Natural killer cell (primary cell): ENCODE data around the gene ANKRD44. TPM values are rescaled to one million over a fixed set of nuclear protein-coding genes. Genes with fewer than 3 reads are reported as not detected.
A peak's percentile ranks its signal among the peaks of the same experiment; 100 is the strongest.
"Not testable (repeated sequence)": the region's sequence is repeated elsewhere in the genome, so short reads cannot be mapped to it uniquely, and the experiment has no call there.

Source experiments
- ATAC-seq, 3 donors: fragments of 150-1000 bp in 2 of 3; fragments of 200-7000 bp in 1 of 3; cut with Tn5 transposase; 1 replicate in 1 of 3; 2 replicates in 2 of 3; pipeline ENCODE4 v1.10.0; 2021; ENCODE audit warnings: mild to moderate bottlenecking in 2 of 3, moderate library complexity in 2 of 3
- DNase-seq, 2 donors: peaks; one replicate each; pipeline versions ENCODE4 v3.0.0 to v3.0.0-alpha.2; 2013 to 2021; ENCODE audit warnings: mixed read lengths in 1 of 2
- H3K27ac ChIP-seq: one replicate; pipeline ENCODE4 v1.5.1; 2013; ENCODE audit warnings: mild to moderate bottlenecking, low read length
- H3K27me3 ChIP-seq: one replicate; pipeline ENCODE4 v1.6.1; 2013; ENCODE audit warnings: low read length; ENCODE audit not compliant: control insufficient read depth, insufficient read depth
- H3K36me3 ChIP-seq: one replicate; pipeline ENCODE4 v1.6.1; 2013; ENCODE audit warnings: low read length; ENCODE audit not compliant: control insufficient read depth, insufficient read depth
- H3K4me1 ChIP-seq: one replicate; pipeline ENCODE4 v1.6.1; 2013; ENCODE audit warnings: low read length; ENCODE audit not compliant: control insufficient read depth, insufficient read depth
- H3K4me3 ChIP-seq: one replicate; pipeline ENCODE4 v1.5.1; 2013; ENCODE audit warnings: low read length
- H3K9me3 ChIP-seq: one replicate; pipeline ENCODE4 v1.6.1; 2013; ENCODE audit warnings: low read length; ENCODE audit not compliant: control insufficient read depth, insufficient read depth
- H3K27ac Mint-ChIP-seq, 2 donors: one replicate each; pipeline ENCODE4 v1.8.0; 2022; ENCODE audit warnings: mild to moderate bottlenecking in 2 of 2, mixed read lengths in 2 of 2, moderate library complexity in 1 of 2
- H3K27me3 Mint-ChIP-seq, 2 donors: one replicate each; pipeline ENCODE4 v1.8.0; 2022; ENCODE audit warnings: low read depth in 2 of 2, mixed read lengths in 2 of 2
- H3K36me3 Mint-ChIP-seq: one replicate; pipeline ENCODE4 v1.8.0; 2022; ENCODE audit warnings: mixed read lengths
- H3K4me1 Mint-ChIP-seq, 2 donors: one replicate each; pipeline ENCODE4 v1.8.0; 2022; ENCODE audit warnings: mixed read lengths in 2 of 2
- H3K4me3 Mint-ChIP-seq: one replicate; pipeline ENCODE4 v1.8.0; 2022; ENCODE audit warnings: mild to moderate bottlenecking, moderate library complexity, mixed read lengths
- H3K9me3 Mint-ChIP-seq, 2 donors: one replicate each; pipeline ENCODE4 v1.8.0; 2022; ENCODE audit warnings: mixed read lengths in 2 of 2
- CTCF ChIP-seq: fragments of 200-600 bp; IDR thresholded peaks from one replicate; pipeline ENCODE4 v1.8.0; 2022; ENCODE audit warnings: antibody characterized with exemption
- WGBS: methylation state at CpG from one replicate; pipeline ENCODE4 v1.1.7; 2013; ENCODE audit warnings: missing lambda C conversion rate; ENCODE audit not compliant: insufficient coverage; 5-methylcytosine and 5-hydroxymethylcytosine counted together
- intact Hi-C: fragments of 100-400 bp; cut with micrococcal nuclease; formaldehyde crosslinking; loops from one replicate; pipeline ENCODE4 v1.14.2; 2022
- total RNA-seq, 4 donors: library from RNA; stranded (reverse); fragments of 120-200 nt in 1 of 4; gene quantifications; one replicate each; pipeline versions ENCODE4 v1.2.3 to v1.2.4, GENCODE V29; 2013 to 2022

ANKRD44 gene
- total RNA-seq, 3 donors from 2014 or later (not counting 1 experiment from before 2014, with no cell fraction given), result 252 to 376 (median 311) TPM

GRCh38 chr2:197292619-197293018 is 18.0 kb downstream of the ANKRD44 start:
- ATAC-seq, result peak; percentile 60 to 73 (median 61)
- peak overlapping the region; percentile 92 for H3K27ac ChIP-seq
- peaks cover 0 to 2% of the 10 kb centered on the region in 2 donors for H3K9me3 Mint-ChIP-seq
- DNase-seq, result peak in 1 of 2 donors; percentile 63
- intact Hi-C loops, result loop anchor here (1.0 to 2.0 kb wide), 2 partner anchors 17 to 38 kb away; no protein-coding TSS in a partner anchor
- H3K27me3 Mint-ChIP-seq, result no peaks in the 10 kb centered on the region
- TF ChIP-seq CTCF, result no peak
- H3K4me1 ChIP-seq, result peaks cover 51% of the 10 kb centered on the region
- H3K36me3 ChIP-seq, result peaks cover 5% of the 10 kb centered on the region
- peaks cover 86% of the 10 kb centered on the region in 2 donors for H3K4me1 Mint-ChIP-seq
- H3K27me3 ChIP-seq, result no peaks in the 10 kb centered on the region
- peak overlapping the region; percentile 94 to 97 for H3K27ac Mint-ChIP-seq
- H3K4me3 ChIP-seq, result no peak overlapping the region
- H3K9me3 ChIP-seq, result no peaks in the 10 kb centered on the region
- peak overlapping the region; percentile 74 for H3K4me3 Mint-ChIP-seq
- WGBS, result 60% methylated on average over 2 of the region's 2 CpGs
- no peaks in the 10 kb centered on the region for H3K36me3 Mint-ChIP-seq

DNA sequence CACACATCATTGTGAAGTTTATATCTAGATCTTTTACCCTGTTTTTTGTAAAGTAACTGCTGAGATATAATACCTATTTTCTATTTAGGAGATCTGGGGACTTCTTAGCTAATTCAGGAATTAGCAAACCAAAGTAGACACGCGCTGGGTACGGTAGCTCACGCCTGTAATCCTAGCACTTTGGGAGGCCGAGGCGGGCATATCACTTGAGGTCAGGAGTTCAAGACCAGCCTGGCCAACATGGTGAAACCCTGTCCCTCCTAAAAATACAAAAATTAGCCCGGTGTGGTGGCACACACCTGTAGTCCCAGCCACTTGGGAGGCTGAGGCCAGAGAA is 23.0 kb downstream of the ANKRD44 start:
- Mint-ChIP-seq H3K27ac (peak overlapping the region; percentile 92 to 94), H3K4me3 (peak overlapping the region; percentile 69), H3K4me1 (peaks cover 79 to 80% of the 10 kb centered on the region in 2 donors)
- H3K27me3 ChIP-seq, H3K9me3 Mint-ChIP-seq, H3K27me3 Mint-ChIP-seq, H3K36me3 Mint-ChIP-seq, H3K9me3 ChIP-seq, ATAC-seq, H3K36me3 ChIP-seq, intact Hi-C loops, H3K4me3 ChIP-seq, DNase-seq: not testable (repeated sequence)
- WGBS, result 72% methylated on average over 7 of the region's 7 CpGs
- peak overlapping the region; percentile 61 for H3K27ac ChIP-seq
- H3K4me1 ChIP-seq, result peaks cover 52% of the 10 kb centered on the region

DNA sequence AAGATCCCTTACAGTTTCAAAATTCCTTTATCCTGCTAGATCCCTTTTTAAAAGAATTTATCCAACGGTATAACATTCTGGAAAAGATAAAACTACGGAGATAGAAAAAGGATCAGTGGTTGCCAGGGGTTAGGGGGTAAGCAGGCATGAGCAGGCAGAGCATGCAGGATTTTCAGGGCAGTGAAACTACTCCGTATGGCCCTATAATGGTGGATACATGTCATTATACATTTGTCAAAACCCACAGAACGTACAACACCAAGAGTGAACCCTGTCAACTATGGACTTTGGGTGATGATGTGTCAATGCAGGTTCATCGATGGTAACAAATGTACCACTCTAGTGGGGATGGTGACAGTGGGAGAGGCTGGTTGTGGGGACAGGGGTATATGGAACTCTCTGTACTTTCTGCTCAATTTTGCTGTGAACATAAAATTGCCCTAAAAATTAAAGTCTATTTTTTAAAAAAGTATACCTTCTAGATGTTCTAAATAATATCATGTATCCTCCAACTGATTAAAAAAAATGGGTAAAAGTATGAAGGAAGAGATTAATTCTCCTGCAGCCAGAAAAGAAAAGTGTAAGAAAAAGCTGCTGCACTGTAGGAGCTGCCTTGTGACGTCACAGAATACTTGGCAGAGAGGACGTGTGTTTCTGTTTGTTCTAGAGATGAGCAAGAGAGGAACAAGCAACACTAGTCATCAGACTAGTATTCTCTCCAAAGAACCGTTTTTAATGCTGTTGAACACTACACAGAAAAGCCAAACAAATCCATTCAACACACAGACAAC is 23.6 kb downstream of the ANKRD44 start:
- Mint-ChIP-seq H3K4me3 (peak overlapping the region; percentile 69), H3K27me3 (no peaks in the 10 kb centered on the region), H3K36me3 (no peaks in the 10 kb centered on the region), H3K9me3 (peaks cover 0 to 2% of the 10 kb centered on the region in 2 donors), H3K4me1 (peaks cover 79 to 80% of the 10 kb centered on the region in 2 donors), H3K27ac (peak overlapping the region; percentile 92 to 94)
- Histone ChIP-seq H3K27me3 (no peaks in the 10 kb centered on the region), H3K36me3 (peaks cover 2% of the 10 kb centered on the region), H3K27ac (peak overlapping the region; percentile 61), H3K9me3 (no peaks in the 10 kb centered on the region), H3K4me3 (no peak overlapping the region), H3K4me1 (peaks cover 53% of the 10 kb centered on the region)
- DNase-seq, result peak in 1 of 2 donors; percentile 87
- ATAC-seq, result peak; percentile 72 to 84 (median 83)
- intact Hi-C loops, result no loop called here
- TF ChIP-seq CTCF, result no peak
- WGBS, result 51% methylated on average over 6 of the region's 8 CpGs

- DNase-seq (no peak), ATAC-seq (no peak)
- Mint-ChIP-seq H3K4me3 (peak overlapping the region; percentile 45), H3K9me3 (no peaks in the 10 kb centered on the region), H3K4me1 (peaks cover 88 to 89% of the 10 kb centered on the region in 2 donors), H3K27ac (peak overlapping the region; percentile 92 to 94), H3K36me3 (no peaks in the 10 kb centered on the region), H3K27me3 (no peaks in the 10 kb centered on the region)
- Histone ChIP-seq H3K9me3 (no peaks in the 10 kb centered on the region), H3K36me3 (no peaks in the 10 kb centered on the region), H3K4me3 (no peak overlapping the region), H3K4me1 (peaks cover 48% of the 10 kb centered on the region), H3K27me3 (no peaks in the 10 kb centered on the region), H3K27ac (no peak overlapping the region)
- intact Hi-C loops, result no loop called here
- TF ChIP-seq CTCF, result no peak
- WGBS, result 82% methylated on average over 3 of the region's 3 CpGs
Measured at GRCh38 chr2:197285361-197285760, 25.2 kb downstream of the ANKRD44 start.
